ENCODE results near the gene LRRC58. TPM values are rescaled to one million over a fixed set of nuclear protein-coding genes. Genes with fewer than 3 reads are reported as not detected.

The LRRC58 gene
- total and polyA plus RNA-seq, 2 of the 8 experiments (the other 6 are each of a cell fraction or from before 2014, with no cell fraction given): 4.3 to 15.4 TPM

DNA sequence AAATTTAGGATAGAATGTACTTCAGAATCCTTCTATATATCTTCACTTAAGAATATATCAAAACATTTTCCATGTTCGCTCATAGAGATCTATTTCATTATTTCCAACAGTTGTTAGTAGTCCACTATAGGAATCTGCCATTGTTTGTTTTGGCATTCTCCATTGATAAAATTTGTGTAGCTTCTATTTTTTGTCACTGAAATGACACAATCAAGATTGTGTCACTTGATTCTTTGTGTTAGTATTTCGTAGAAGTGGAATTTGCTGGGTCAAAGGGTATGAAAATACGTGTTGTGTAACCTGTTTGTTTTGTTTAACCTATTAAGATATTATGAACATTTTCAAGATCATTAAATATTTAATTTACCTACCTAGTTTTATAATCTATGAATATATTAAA lies 48.2 kb downstream of the LRRC58 start:
- no peak overlapping the region for H3K56ac ChIP-seq (replicated peaks; ENCODE audit: insufficient read length, low read depth, low read length)
- H2AK5ac ChIP-seq (ENCODE audit: low read depth, low read length): no peak overlapping the region
- H3K27ac ChIP-seq (ENCODE audit: low read depth, low read length): no peak overlapping the region
- POLR2A ChIA-PET (ENCODE audit: partially characterized antibody): no interaction called here
- no peak overlapping the region for H3K4ac ChIP-seq (replicated peaks; ENCODE audit: insufficient read length, low read depth, low read length)
- no peak overlapping the region for H3K18ac ChIP-seq (ENCODE audit: extremely low read depth, low read length)
- DNase-seq (ENCODE audit: low read depth in 1 of 2, low spot score in 2 of 2): no peak
- no peak overlapping the region for H2BK12ac ChIP-seq (ENCODE audit: low read depth, low read length)
- no peak overlapping the region for H2BK5ac ChIP-seq (ENCODE audit: low read depth, low read length)
- no peak overlapping the region for H4K91ac ChIP-seq (replicated peaks; ENCODE audit: insufficient read length, low read length)
- H2BK15ac ChIP-seq (ENCODE audit: low read length): no peak overlapping the region
- FAIRE-seq: no peak
- H3K36me3 ChIP-seq (ENCODE audit: control insufficient read depth in 2 of 4, insufficient read depth in 4 of 4, low read length in 3 of 4): no peaks in the 10 kb centered on the region
- peaks cover 0 to 3% (median 0%) of the 10 kb centered on the region in 4 experiments; a peak in 1 of 7 replicates for H3K4me1 ChIP-seq (replicated peaks in 1 of 4; ENCODE audit: control insufficient read depth in 3 of 4, insufficient read depth in 4 of 4, low read length in 3 of 4)
- H2BK120ac ChIP-seq (replicated peaks; ENCODE audit: low read depth, low read length): no peak overlapping the region
- WGBS, 2 experiments (ENCODE audit: extremely low coverage in 1 of 2, insufficient coverage in 1 of 2, insufficient read length in 1 of 2, insufficient replicate concordance in 2 of 2, low coverage in 1 of 2, low lambda C conversion rate in 2 of 2, missing lambda C conversion rate in 1 of 2): 93% methylated on average over 3 of the region's 3 CpGs; no CpG with 5 or more reads in 1 of the 2 experiments
- H4K5ac ChIP-seq (ENCODE audit: insufficient read length, low read depth, low read length): no peak overlapping the region
- H2BK20ac ChIP-seq (ENCODE audit: low read length): no peak overlapping the region
- H3K14ac ChIP-seq (ENCODE audit: insufficient read length): no peak overlapping the region
- H3K27me3 ChIP-seq (replicated peaks in 1 of 4; ENCODE audit: control insufficient read depth in 3 of 4, extremely low read depth in 1 of 4, insufficient read depth in 3 of 4, low read length in 3 of 4): peaks cover 0 to 1% (median 0%) of the 10 kb centered on the region in 4 experiments; a peak in 1 of 7 replicates
- H3K23ac ChIP-seq (ENCODE audit: insufficient read length): no peak overlapping the region
- CTCF ChIA-PET (ENCODE audit: partially characterized antibody): no interaction called here
- H3K79me1 ChIP-seq (ENCODE audit: low read depth, low read length): no peaks in the 10 kb centered on the region
- no peaks in the 10 kb centered on the region for H3K9me3 ChIP-seq (ENCODE audit: insufficient read depth in 2 of 2, low read depth in 1 of 2, low read length in 1 of 2)
- H2AFZ ChIP-seq (ENCODE audit: low read length): no peak overlapping the region
- no peak overlapping the region for H3K9ac ChIP-seq (replicated peaks in 1 of 4; ENCODE audit: extremely low read depth in 1 of 4, low read depth in 3 of 4, low read length in 3 of 4)
- H3K79me2 ChIP-seq (ENCODE audit: control insufficient read depth in 1 of 2, insufficient read depth in 2 of 2, low read length in 2 of 2): no peaks in the 10 kb centered on the region
- H3K4me2 ChIP-seq (ENCODE audit: insufficient read depth in 1 of 2, low read depth in 2 of 2, low read length in 2 of 2): no peak overlapping the region
- no peaks in the 10 kb centered on the region for H4K20me1 ChIP-seq (replicated peaks in 1 of 2; ENCODE audit: control insufficient read depth in 1 of 2, insufficient read depth in 2 of 2, low read length in 2 of 2)
- no peak overlapping the region for H4K8ac ChIP-seq (ENCODE audit: extremely low read depth, insufficient read depth, low read length)
- no peak overlapping the region for H3K4me3 ChIP-seq (ENCODE audit: extremely low read depth in 1 of 4, insufficient read depth in 2 of 4, low read depth in 3 of 4, low read length in 4 of 4)
- H3K23me2 ChIP-seq (ENCODE audit: low read depth, low read length): no peaks in the 10 kb centered on the region; the same call in 1 of the 2 replicates
- TF ChIP-seq GTF2F1 (IDR thresholded peaks at IDR 0.05; ENCODE audit: borderline replicate concordance, low read depth, low read length): no peak
- no peak for TF ChIP-seq TBP (IDR thresholded peaks at IDR 0.05; ENCODE audit: low read depth, low read length)
- TF ChIP-seq, protein P1, sequence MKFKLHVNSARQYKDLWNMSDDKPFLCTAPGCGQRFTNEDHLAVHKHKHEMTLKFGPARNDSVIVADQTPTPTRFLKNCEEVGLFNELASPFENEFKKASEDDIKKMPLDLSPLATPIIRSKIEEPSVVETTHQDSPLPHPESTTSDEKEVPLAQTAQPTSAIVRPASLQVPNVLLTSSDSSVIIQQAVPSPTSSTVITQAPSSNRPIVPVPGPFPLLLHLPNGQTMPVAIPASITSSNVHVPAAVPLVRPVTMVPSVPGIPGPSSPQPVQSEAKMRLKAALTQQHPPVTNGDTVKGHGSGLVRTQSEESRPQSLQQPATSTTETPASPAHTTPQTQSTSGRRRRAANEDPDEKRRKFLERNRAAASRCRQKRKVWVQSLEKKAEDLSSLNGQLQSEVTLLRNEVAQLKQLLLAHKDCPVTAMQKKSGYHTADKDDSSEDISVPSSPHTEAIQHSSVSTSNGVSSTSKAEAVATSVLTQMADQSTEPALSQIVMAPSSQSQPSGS (IDR thresholded peaks at IDR 0.05; ENCODE audit: low read length): no peak
- no peak for TF ChIP-seq KDM5A (IDR thresholded peaks at IDR 0.05; ENCODE audit: low read length)
- no peak for TF ChIP-seq FOSL1 (IDR thresholded peaks at IDR 0.05; ENCODE audit: insufficient read depth, low read depth, low read length)
- no peak for TF ChIP-seq RAD21 (IDR thresholded peaks at IDR 0.05 in 1 of 2, conservative IDR thresholded peaks at IDR 0.05 in 1 of 2; ENCODE audit: low read depth in 2 of 2, low read length in 2 of 2)
- TF ChIP-seq BRCA1 (IDR thresholded peaks at IDR 0.05; ENCODE audit: low read depth, low read length): no peak
- no peak for TF ChIP-seq TAF1 (IDR thresholded peaks at IDR 0.05; ENCODE audit: low read depth, low read length)
- no peak for TF ChIP-seq JUN (IDR thresholded peaks at IDR 0.05; ENCODE audit: low read depth, low read length)
- TF ChIP-seq TAF7 (optimal IDR thresholded peaks at IDR 0.05; ENCODE audit: borderline replicate concordance, low read depth, low read length): no peak
- TF ChIP-seq GABPA (IDR thresholded peaks at IDR 0.05; ENCODE audit: borderline replicate concordance, insufficient read depth, low read length): no peak

Measured in H1 (cell line).